Rectal smooth muscle tissue (tissue), 1 donor: ENCODE data around the gene LYSMD3.

Source experiments
- H3K27ac ChIP-seq: one replicate; pipeline ENCODE4 v1.7.0; 2013; ENCODE audit warnings: low read depth, low read length, inconsistent platforms
- H3K27me3 ChIP-seq: one replicate; pipeline ENCODE4 v1.7.0; 2013; ENCODE audit warnings: low read length; ENCODE audit not compliant: control insufficient read depth, insufficient read depth
- H3K36me3 ChIP-seq: one replicate; pipeline ENCODE4 v1.7.0; 2013; ENCODE audit warnings: low read length; ENCODE audit not compliant: control insufficient read depth, insufficient read depth
- H3K4me1 ChIP-seq: one replicate; pipeline ENCODE4 v1.7.0; 2013; ENCODE audit warnings: low read length; ENCODE audit not compliant: control insufficient read depth, insufficient read depth
- H3K4me3 ChIP-seq: one replicate; pipeline ENCODE4 v1.7.0; 2013; ENCODE audit warnings: low read length
- H3K9ac ChIP-seq: one replicate; pipeline ENCODE4 v1.7.0; 2013; ENCODE audit warnings: low read length

Gene LYSMD3

GRCh38 chr5:90557871-90558270 is 28.5 kb upstream of the LYSMD3 start:
- no peaks in the 10 kb centered on the region for H3K36me3 ChIP-seq
- H3K4me1 ChIP-seq: no peaks in the 10 kb centered on the region
- H3K27me3 ChIP-seq: peaks cover 9% of the 10 kb centered on the region
- no peak overlapping the region for H3K9ac ChIP-seq
- no peak overlapping the region for H3K27ac ChIP-seq
- H3K4me3 ChIP-seq: no peak overlapping the region

- no peak overlapping the region for H3K27ac ChIP-seq
- H3K4me3 ChIP-seq: no peak overlapping the region
- H3K9ac ChIP-seq: no peak overlapping the region
- no peaks in the 10 kb centered on the region for H3K4me1 ChIP-seq
- H3K27me3 ChIP-seq: peaks cover 10% of the 10 kb centered on the region
- H3K36me3 ChIP-seq: no peaks in the 10 kb centered on the region
Measured at GRCh38 chr5:90557391-90557790, 28.0 kb upstream of the LYSMD3 start.

- Histone ChIP-seq H3K9ac (no peak overlapping the region), H3K36me3 (no peaks in the 10 kb centered on the region), H3K27ac (no peak overlapping the region), H3K4me1 (no peaks in the 10 kb centered on the region), H3K4me3 (no peak overlapping the region), H3K27me3 (peaks cover 12% of the 10 kb centered on the region)
Measured at GRCh38 chr5:90555666-90556065, 26.3 kb upstream of the LYSMD3 start.

- no peak overlapping the region for H3K4me3 ChIP-seq
- no peak overlapping the region for H3K9ac ChIP-seq
- no peaks in the 10 kb centered on the region for H3K4me1 ChIP-seq
- H3K36me3 ChIP-seq: no peaks in the 10 kb centered on the region
- H3K27me3 ChIP-seq: peaks cover 12% of the 10 kb centered on the region
- H3K27ac ChIP-seq: no peak overlapping the region
Measured at GRCh38 chr5:90554358-90555006, 25.1 kb upstream of the LYSMD3 start.

GRCh38 chr5:90553711-90554110 is 24.3 kb upstream of the LYSMD3 start:
- no peaks in the 10 kb centered on the region for H3K36me3 ChIP-seq
- H3K4me1 ChIP-seq: no peaks in the 10 kb centered on the region
- no peak overlapping the region for H3K27ac ChIP-seq
- H3K4me3 ChIP-seq: no peak overlapping the region
- peaks cover 8% of the 10 kb centered on the region for H3K27me3 ChIP-seq
- H3K9ac ChIP-seq: no peak overlapping the region

- H3K9ac ChIP-seq: no peak overlapping the region
- no peak overlapping the region for H3K27ac ChIP-seq
- peaks cover 3% of the 10 kb centered on the region for H3K27me3 ChIP-seq
- H3K4me1 ChIP-seq: no peaks in the 10 kb centered on the region
- no peak overlapping the region for H3K4me3 ChIP-seq
- no peaks in the 10 kb centered on the region for H3K36me3 ChIP-seq
Measured at GRCh38 chr5:90551376-90551775, 22.0 kb upstream of the LYSMD3 start.

- no peak overlapping the region for H3K4me3 ChIP-seq
- H3K27me3 ChIP-seq: peaks cover 3% of the 10 kb centered on the region
- no peaks in the 10 kb centered on the region for H3K36me3 ChIP-seq
- H3K27ac ChIP-seq: no peak overlapping the region
- H3K4me1 ChIP-seq: no peaks in the 10 kb centered on the region
- no peak overlapping the region for H3K9ac ChIP-seq
Measured at GRCh38 chr5:90550963-90551362, 21.6 kb upstream of the LYSMD3 start.

GRCh38 chr5:90549729-90550275 is 20.4 kb upstream of the LYSMD3 start:
- Histone ChIP-seq H3K4me1 (no peaks in the 10 kb centered on the region), H3K4me3 (no peak overlapping the region), H3K27ac (no peak overlapping the region), H3K9ac (no peak overlapping the region), H3K36me3 (no peaks in the 10 kb centered on the region), H3K27me3 (peaks cover 3% of the 10 kb centered on the region)

GRCh38 chr5:90549223-90549622 is 19.8 kb upstream of the LYSMD3 start:
- Histone ChIP-seq H3K27ac (no peak overlapping the region), H3K9ac (no peak overlapping the region), H3K4me3 (no peak overlapping the region), H3K4me1 (no peaks in the 10 kb centered on the region), H3K27me3 (peaks cover 3% of the 10 kb centered on the region), H3K36me3 (no peaks in the 10 kb centered on the region)

- H3K9ac ChIP-seq: no peak overlapping the region
- no peaks in the 10 kb centered on the region for H3K4me1 ChIP-seq
- H3K36me3 ChIP-seq: no peaks in the 10 kb centered on the region
- H3K27me3 ChIP-seq: peaks cover 3% of the 10 kb centered on the region
- H3K4me3 ChIP-seq: no peak overlapping the region
- H3K27ac ChIP-seq: no peak overlapping the region
Measured at GRCh38 chr5:90548069-90548593, 18.7 kb upstream of the LYSMD3 start.

GRCh38 chr5:90547072-90547536 is 17.7 kb upstream of the LYSMD3 start:
- Histone ChIP-seq H3K4me3 (no peak overlapping the region), H3K4me1 (no peaks in the 10 kb centered on the region), H3K9ac (no peak overlapping the region), H3K27me3 (no peaks in the 10 kb centered on the region), H3K27ac (no peak overlapping the region), H3K36me3 (no peaks in the 10 kb centered on the region)

GRCh38 chr5:90546216-90546837 is 16.9 kb upstream of the LYSMD3 start:
- H3K4me1 ChIP-seq: no peaks in the 10 kb centered on the region
- no peak overlapping the region for H3K9ac ChIP-seq
- no peak overlapping the region for H3K4me3 ChIP-seq
- no peak overlapping the region for H3K27ac ChIP-seq
- H3K27me3 ChIP-seq: no peaks in the 10 kb centered on the region
- H3K36me3 ChIP-seq: no peaks in the 10 kb centered on the region
